H1 (cell line): ENCODE measurements around the gene KDM1A.

Experiments
- CBX8 ChIP-seq: fragments of 300-800, 300-1000 bp; sonication (generic); IDR thresholded peaks from 2 replicates; pipeline ENCODE4 v1.7.1; 2016; ENCODE audit warnings: low read depth, low read length, borderline replicate concordance
- CHD7 ChIP-seq: fragments of 300-600 bp; sonication (generic); IDR thresholded peaks from 2 replicates; pipeline ENCODE4 v1.7.1; 2012; ENCODE audit warnings: low read length, moderate library complexity, mild to moderate bottlenecking, inconsistent platforms; ENCODE audit not compliant: insufficient replicate concordance
- EGR1 ChIP-seq: IDR thresholded peaks from 2 replicates; pipeline ENCODE4 v1.6.1; 2011; ENCODE audit warnings: low read depth, low read length, borderline replicate concordance
- EZH2 ChIP-seq: fragments of 200-600 bp; sonication (generic); IDR thresholded peaks from 2 replicates; pipeline ENCODE4 v1.7.1; 2012; ENCODE audit warnings: low read depth, mild to moderate bottlenecking, moderate library complexity, low read length, inconsistent platforms; ENCODE audit not compliant: severe bottlenecking
- JUND ChIP-seq: IDR thresholded peaks from 2 replicates; pipeline ENCODE4 v1.6.1; 2011; ENCODE audit warnings: mild to moderate bottlenecking, improper control_type of control experiment, low read length
- POLR2A ChIP-seq, 2 experiments: IDR thresholded peaks; 1 replicate in 1 of 2; 2 replicates in 1 of 2; pipeline ENCODE4 v1.6.1; 2011; ENCODE audit warnings: low read depth in 2 of 2, low read length in 2 of 2, mild to moderate bottlenecking in 2 of 2; ENCODE audit errors: control extremely low read depth in 1 of 2
- POLR2AphosphoS5 ChIP-seq: IDR thresholded peaks from 2 replicates; pipeline ENCODE4 v1.6.1; 2011; ENCODE audit warnings: low read depth, low read length
- RBBP5 ChIP-seq: IDR thresholded peaks from 2 replicates; pipeline ENCODE4 v1.7.1; 2012; ENCODE audit warnings: low read depth, mild to moderate bottlenecking, inconsistent platforms, low read length, moderate library complexity, borderline replicate concordance
- RFX5 ChIP-seq: IDR thresholded peaks from 2 replicates; pipeline ENCODE4 v1.6.1; 2011; ENCODE audit warnings: low read depth, low read length, improper control_type of control experiment, borderline replicate concordance
- SAP30 ChIP-seq: fragments of 300-600 bp; sonication (generic); IDR thresholded peaks from 2 replicates; pipeline ENCODE4 v1.7.1; 2012; ENCODE audit warnings: low read length, moderate library complexity, mild to moderate bottlenecking, inconsistent platforms; ENCODE audit not compliant: insufficient read depth, insufficient replicate concordance
- SRF ChIP-seq: IDR thresholded peaks from 2 replicates; pipeline ENCODE4 v1.6.1; 2011; ENCODE audit warnings: mild to moderate bottlenecking, low read depth, low read length, moderate library complexity
- TCF12 ChIP-seq: IDR thresholded peaks from 2 replicates; pipeline ENCODE4 v1.6.1; 2011; ENCODE audit warnings: low read depth, mild to moderate bottlenecking, low read length
- TF ChIP-seq, protein P1 (sequence below), 3 experiments: IDR thresholded peaks; 1 replicate in 2 of 3; 2 replicates in 1 of 3; pipeline versions ENCODE4 v1.5.1 to v1.6.1; 2011; ENCODE audit warnings: low read length in 3 of 3, mild to moderate bottlenecking in 3 of 3, inconsistent platforms in 2 of 3, low read depth in 1 of 3, moderate library complexity in 1 of 3; ENCODE audit not compliant: insufficient read depth in 1 of 3; ENCODE audit errors: control extremely low read depth in 1 of 3
- TF ChIP-seq, protein P2 (sequence below): IDR thresholded peaks from 2 replicates; pipeline ENCODE4 v1.6.1; 2012; ENCODE audit warnings: inconsistent platforms

DNA sequence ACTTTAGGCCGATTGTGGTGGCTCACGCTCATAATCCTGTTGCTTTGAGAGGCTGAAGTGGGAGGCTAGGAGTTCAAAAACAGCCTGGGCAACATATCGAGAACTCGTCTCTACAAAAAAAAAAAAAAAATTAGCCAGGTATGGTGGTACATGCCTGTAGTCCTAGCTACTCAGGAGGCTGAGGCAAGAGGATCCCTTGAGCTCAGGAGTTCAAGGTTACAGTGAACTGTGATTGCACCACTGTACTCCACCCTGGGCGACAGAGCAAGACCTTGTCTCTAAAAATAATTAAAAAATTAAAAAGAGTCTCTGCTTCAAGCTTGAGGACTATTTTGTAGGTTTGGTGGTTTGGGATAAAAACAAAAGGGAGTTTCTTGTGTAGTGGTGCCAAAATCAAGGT lies 21.2 kb downstream of the KDM1A start:
- TF ChIP-seq POLR2A (IDR thresholded peaks at IDR 0.05; ENCODE audit: control extremely low read depth in 1 of 2, low read depth in 2 of 2, low read length in 2 of 2) (no peak), RFX5 (no peak), SRF (no peak), CBX8 (no peak), JUND (no peak), EGR1 (no peak), RBBP5 (no peak), SAP30 (no peak), CHD7 (no peak), EZH2 (no peak), POLR2AphosphoS5 (no peak), TCF12 (no peak)
- TF ChIP-seq, protein P1, sequence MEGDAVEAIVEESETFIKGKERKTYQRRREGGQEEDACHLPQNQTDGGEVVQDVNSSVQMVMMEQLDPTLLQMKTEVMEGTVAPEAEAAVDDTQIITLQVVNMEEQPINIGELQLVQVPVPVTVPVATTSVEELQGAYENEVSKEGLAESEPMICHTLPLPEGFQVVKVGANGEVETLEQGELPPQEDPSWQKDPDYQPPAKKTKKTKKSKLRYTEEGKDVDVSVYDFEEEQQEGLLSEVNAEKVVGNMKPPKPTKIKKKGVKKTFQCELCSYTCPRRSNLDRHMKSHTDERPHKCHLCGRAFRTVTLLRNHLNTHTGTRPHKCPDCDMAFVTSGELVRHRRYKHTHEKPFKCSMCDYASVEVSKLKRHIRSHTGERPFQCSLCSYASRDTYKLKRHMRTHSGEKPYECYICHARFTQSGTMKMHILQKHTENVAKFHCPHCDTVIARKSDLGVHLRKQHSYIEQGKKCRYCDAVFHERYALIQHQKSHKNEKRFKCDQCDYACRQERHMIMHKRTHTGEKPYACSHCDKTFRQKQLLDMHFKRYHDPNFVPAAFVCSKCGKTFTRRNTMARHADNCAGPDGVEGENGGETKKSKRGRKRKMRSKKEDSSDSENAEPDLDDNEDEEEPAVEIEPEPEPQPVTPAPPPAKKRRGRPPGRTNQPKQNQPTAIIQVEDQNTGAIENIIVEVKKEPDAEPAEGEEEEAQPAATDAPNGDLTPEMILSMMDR (IDR thresholded peaks at IDR 0.05; ENCODE audit: control extremely low read depth in 1 of 3, insufficient read depth in 1 of 3, low read depth in 1 of 3, low read length in 3 of 3): no peak
- TF ChIP-seq, protein P2, sequence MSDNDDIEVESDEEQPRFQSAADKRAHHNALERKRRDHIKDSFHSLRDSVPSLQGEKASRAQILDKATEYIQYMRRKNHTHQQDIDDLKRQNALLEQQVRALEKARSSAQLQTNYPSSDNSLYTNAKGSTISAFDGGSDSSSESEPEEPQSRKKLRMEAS: no peak
